Activated T-helper 9 cell treated with anti-CD3 and anti-CD28 coated beads, Interleukin-2, amount 50 U/mL, for 16 hours (primary cell): Measurements from ENCODE around the gene NOS1AP.
"Not testable (repeated sequence)": the region's sequence is repeated elsewhere in the genome, so short reads cannot be mapped to it uniquely, and the experiment has no call there.

Experiments
- DNase-seq: peaks from one replicate; pipeline ENCODE4 v3.0.0-alpha.2; 2020; ENCODE audit warnings: low read depth

The NOS1AP gene

GRCh38 chr1:162195567-162195966 lies 126.1 kb downstream of the NOS1AP start:
- no peak for DNase-seq

- DNase-seq = no peak
Observed at GRCh38 chr1:162196387-162196786, 126.9 kb downstream of the NOS1AP start.

DNA sequence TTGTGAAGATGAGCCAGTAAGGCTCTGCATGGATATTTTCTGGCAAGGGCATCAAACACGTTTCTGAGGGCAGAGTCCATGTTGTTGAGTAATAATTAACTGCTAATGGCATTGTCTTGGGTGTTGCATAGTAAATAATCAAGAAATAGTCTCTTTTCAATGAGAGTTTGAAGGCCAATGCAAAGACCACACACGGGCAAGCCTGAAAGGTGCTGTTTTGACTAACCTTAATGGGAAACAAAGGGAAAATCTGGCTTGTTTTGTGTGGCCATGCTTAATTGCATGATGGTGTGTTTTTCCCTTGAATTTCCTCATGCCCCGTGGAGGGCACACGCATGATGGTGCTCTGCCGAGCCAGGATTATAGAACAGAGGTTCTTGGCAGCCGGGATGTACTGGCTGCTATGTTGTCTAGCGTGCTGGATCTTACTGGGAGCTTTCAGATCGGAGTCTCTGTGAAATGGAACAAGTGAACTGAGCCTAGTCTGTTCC lies 127.6 kb downstream of the NOS1AP start:
- DNase-seq = no peak

DNA sequence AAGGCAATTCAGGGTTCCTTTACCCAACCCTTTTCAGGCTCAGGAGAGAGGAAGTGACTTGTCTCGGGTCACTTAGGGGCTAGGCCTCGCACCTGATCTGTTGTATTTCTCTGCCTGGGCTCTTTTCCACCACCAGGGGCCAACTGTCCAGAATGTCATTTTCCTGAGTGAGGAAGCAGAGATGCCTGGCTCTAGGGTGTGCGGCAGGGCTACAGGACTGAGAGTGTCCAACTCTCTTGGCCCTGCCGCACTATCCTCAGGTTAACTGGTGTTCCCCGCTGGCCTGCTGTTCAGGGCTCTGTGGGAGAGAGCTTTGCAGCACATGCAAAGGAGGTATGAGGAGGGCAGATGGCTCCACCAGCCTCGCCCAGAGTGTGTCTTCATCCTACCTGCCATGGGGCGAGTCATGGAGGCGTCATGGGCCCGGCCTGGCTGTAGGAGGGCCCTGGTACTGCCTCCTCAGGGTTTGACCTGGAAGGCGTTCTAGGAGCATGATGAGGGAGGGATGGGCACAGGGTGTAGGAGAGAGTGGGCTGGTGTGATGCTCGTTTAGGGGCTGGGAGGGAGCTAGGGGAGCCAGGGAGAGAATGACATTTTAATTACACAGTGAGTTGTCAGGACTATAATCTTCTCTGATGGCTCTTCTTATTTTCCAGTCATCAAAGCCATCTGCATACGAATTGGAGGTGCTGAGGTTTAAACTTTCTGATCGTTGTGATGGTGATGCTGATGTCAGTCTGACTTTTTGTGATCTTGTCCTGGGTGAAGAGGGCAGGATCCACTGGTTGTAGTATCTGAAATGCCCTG lies 128.3 kb downstream of the NOS1AP start:
- DNase-seq = no peak

- DNase-seq = no peak
Observed at GRCh38 chr1:162200096-162200847, 130.8 kb downstream of the NOS1AP start.

DNA sequence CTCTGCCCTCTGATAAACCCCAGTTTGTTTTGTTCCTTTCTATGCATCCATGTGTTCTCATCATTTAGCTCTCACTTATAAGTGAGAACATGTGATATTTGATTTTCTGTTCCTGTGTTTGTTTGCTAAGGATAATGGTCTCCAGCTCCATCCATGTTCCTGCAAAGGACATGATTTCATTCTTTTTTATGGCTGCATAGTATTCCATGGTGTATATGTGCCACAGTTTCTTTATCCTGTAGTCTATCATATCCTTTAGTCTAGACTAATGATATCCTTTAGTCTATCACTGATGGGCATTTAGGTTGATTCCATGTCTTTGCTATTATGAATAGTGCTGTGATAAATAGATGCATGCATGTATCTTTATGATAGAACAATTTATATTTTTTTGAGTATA lies 131.6 kb downstream of the NOS1AP start:
- DNase-seq = not testable (repeated sequence)

DNA sequence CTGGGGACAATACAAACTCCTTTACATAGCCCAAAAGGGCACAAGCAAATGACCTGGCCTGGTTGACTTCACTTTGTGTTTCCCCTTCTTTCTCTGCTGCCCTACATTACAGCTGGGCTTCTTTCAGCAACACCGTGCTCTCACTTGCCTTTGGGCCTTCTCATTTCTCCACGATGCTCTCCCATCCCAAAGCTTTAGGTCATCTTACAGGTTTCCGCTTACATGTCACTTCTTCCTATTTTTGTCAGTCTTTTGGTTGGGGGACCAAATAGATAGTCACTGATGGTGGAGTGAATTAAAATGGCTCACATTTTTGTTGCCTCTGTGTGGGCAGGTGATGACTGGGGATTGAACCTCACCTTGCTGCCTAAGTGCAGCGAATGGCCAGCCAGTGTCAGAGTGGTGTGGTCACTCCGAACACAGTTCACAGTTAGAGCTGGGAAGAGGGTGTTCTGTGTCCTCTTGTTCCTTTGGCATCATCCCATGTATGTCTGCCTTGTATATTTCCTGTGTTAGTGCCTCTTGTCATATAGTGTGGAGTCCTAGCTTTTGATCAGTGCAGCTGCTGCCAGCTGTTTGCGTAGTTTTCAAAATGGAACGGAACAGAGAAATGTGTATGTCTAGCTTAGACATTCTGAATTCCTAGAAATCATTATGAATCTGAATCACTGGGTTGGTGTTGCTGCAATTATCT lies 134.8 kb downstream of the NOS1AP start:
- DNase-seq = no peak

DNA sequence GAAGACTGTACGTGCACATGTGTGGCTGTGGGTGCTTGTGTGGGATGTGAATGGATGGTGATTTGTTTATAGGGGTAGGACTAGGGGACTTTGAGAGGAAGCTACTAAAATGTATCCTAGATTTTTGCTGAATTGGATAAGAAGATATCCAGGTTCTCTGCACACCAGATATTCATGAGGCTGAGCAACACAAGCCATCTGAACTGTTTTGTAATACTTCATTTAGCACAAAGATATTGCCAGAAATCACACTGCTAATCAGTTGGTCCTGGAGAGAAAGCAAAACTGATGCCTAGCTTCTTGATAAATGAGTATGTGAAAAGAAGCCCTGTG lies 135.3 kb downstream of the NOS1AP start:
- DNase-seq = no peak

- no peak for DNase-seq
Observed at GRCh38 chr1:162206300-162206699, 136.8 kb downstream of the NOS1AP start.

GRCh38 chr1:162206749-162207635 lies 137.5 kb downstream of the NOS1AP start:
- DNase-seq = no peak

DNA sequence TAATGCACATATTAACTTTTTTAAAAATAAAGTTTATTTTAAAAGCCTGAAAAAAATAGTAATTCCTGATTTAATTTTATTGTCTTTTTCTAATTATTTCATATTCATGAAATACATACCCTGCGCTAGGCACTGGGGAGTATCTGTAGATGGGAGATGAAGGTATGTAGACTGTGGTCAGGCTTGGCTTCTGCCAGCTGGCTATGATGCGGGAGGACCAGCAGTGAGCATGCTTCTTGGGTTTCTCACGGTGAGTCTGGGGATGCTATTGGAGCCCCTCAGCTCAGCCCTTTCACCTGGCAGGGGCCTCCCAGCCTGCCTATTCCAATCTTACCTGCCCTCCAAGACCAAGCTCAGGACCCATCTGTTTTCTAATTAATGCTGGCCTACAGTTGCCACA lies 138.4 kb downstream of the NOS1AP start:
- DNase-seq = no peak

DNA sequence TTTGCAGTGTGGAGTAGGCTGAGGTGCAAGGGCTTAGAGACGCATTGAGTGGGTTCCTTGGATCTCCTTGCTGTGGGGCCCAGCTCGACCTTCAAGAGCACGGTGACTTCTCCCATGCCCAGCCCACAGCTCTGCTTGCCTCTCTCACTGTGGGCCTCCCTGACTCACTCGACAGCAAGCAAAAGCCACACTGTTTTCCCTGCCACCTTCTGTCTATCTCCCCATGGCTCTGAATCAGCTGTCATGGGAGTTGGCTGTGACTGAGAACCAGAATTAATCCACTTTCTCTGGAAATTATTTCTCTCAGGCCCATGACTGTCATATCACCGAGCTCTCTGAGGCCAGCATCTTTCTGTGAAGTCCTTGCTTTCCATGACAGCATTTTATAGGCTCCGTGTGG lies 140.7 kb downstream of the NOS1AP start:
- DNase-seq = no peak

- no peak for DNase-seq
Observed at GRCh38 chr1:162212713-162213112, 143.2 kb downstream of the NOS1AP start.

DNA sequence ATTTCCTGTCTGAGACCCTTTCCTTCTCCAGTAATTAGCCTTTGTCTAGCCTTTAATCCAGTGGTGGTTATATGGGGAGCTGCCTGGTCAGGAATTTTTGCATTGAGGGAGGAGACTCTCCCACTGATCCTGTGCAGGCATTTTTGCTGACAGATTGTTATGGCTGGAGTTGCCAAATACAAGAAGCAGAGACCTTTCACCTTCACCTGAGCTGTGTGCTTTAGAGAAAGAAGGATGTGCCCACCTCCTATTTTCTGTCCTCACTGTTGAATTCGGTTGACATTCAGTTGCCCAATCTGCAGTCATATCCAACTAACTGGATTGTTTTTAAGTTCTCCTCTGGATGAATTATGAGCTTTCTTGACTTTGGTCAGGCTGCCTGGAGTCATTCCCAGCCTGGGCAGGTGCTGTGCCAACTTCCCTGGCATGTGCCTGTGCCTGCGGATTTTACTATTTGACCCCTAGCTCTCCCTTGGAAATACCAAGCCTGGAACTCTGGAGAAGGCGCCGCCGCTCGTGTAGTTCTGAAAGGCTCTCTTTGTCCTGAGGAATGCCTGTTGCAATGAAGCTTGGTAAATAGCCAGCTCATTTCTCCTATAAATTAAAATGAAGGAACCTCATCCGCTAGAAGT lies 143.9 kb downstream of the NOS1AP start:
- DNase-seq = no peak

DNA sequence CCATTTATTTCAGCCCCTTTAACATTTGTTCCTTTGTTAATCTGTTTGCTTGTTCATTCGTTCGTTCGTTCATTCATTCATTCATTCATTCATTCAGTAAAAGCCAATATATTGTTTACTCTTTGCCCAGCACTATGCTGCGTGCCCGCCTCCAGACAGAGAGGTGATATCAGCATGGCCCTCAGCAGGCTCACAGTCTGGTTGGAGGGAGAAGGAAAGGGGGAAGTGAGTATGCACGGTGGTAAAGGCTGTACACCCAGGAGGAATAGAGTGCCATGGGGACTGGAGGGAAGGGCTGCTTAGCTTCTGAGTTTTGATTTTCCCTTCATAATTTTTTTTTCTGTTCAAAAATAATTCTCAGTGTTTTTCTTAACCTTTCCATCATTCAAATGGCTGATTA lies 144.7 kb downstream of the NOS1AP start:
- no peak for DNase-seq

DNA sequence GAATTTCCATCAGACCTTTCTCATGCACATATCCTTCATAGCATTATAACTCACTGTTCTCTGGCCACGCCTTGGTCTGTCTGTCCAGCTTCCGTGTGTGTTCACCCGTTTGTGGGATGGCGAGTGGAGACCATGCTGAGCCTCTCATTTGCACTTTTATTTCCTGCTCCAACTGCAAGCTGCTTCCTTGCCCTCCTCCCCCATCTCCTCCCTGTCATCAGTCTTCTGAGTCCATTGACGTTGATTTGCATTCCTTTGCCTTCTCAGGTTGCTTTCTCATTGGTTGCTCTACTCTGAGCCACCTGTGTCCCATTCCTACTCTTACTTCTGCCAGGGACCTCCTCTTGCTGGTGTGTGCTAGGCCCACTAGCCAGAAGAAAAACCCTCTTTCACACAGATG lies 146.4 kb downstream of the NOS1AP start:
- DNase-seq = no peak

- no peak for DNase-seq
Observed at GRCh38 chr1:162216604-162217003, 147.1 kb downstream of the NOS1AP start.

DNA sequence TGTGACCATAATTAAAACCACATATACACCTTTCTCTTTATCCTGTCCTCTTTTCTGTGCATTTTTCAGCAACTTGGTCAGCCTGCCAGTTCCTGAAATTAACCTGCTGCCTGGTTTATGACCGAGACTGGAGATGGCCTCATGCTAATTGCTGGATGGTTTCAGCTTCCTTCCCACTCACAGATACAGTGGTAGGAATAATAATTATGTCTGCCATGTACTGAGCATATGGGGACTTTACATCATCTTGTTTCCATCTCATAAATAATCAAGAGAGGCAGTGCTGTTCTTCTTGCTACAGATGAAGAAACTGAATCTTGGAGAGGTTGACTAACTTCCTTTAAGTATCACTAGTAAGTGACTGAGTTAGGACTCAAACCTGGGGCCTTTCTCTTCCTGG lies 148.2 kb downstream of the NOS1AP start:
- DNase-seq = no peak

GRCh38 chr1:162218546-162218945 lies 149.1 kb downstream of the NOS1AP start:
- no peak for DNase-seq

DNA sequence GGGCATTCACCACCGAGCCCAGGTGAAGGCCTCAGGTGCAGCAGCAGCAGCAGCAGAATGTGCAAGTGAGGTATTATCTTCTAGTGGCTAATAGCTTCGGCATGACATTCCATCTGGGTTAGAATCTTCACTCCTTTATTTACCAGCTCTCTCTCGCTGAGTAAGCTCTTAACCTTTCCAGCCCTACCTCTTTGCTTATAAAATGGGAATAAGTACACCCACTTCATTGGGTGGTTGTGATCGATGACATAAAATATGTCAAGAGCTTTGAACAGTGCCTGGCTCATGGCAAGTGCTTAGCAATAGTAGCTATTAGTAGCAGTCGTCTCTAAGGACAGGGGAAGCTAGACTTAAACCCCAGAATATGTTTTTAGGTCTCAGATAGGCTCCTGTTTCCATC lies 149.5 kb downstream of the NOS1AP start:
- no peak for DNase-seq

- no peak for DNase-seq
Observed at GRCh38 chr1:162219461-162219860, 150.0 kb downstream of the NOS1AP start.
